ENCODE results near the gene APOL1.

- TF ChIP-seq POLR2AphosphoS5 (IDR thresholded peaks at IDR 0.05): no peak
- TF ChIP-seq, protein P1, sequence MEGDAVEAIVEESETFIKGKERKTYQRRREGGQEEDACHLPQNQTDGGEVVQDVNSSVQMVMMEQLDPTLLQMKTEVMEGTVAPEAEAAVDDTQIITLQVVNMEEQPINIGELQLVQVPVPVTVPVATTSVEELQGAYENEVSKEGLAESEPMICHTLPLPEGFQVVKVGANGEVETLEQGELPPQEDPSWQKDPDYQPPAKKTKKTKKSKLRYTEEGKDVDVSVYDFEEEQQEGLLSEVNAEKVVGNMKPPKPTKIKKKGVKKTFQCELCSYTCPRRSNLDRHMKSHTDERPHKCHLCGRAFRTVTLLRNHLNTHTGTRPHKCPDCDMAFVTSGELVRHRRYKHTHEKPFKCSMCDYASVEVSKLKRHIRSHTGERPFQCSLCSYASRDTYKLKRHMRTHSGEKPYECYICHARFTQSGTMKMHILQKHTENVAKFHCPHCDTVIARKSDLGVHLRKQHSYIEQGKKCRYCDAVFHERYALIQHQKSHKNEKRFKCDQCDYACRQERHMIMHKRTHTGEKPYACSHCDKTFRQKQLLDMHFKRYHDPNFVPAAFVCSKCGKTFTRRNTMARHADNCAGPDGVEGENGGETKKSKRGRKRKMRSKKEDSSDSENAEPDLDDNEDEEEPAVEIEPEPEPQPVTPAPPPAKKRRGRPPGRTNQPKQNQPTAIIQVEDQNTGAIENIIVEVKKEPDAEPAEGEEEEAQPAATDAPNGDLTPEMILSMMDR (IDR thresholded peaks at IDR 0.05): no peak
- no peak for TF ChIP-seq POLR2A (IDR thresholded peaks at IDR 0.05; ENCODE audit: low read depth)
These were observed 29.4 kb upstream of the APOL1 start for GRCh38 chr22:36223504-36223903.
